ENCODE measurements around the gene PPEF1.
"Not testable (repeated sequence)": the region's sequence is repeated elsewhere in the genome, so short reads cannot be mapped to it uniquely, and the experiment has no call there.

The PPEF1 gene

GRCh38 chrX:18799911-18800310 lies 92.5 kb downstream of the PPEF1 start:
- DNase-seq: no peak

- no peak for DNase-seq
These were observed 102.2 kb downstream of the PPEF1 start for GRCh38 chrX:18809641-18810040.

DNA sequence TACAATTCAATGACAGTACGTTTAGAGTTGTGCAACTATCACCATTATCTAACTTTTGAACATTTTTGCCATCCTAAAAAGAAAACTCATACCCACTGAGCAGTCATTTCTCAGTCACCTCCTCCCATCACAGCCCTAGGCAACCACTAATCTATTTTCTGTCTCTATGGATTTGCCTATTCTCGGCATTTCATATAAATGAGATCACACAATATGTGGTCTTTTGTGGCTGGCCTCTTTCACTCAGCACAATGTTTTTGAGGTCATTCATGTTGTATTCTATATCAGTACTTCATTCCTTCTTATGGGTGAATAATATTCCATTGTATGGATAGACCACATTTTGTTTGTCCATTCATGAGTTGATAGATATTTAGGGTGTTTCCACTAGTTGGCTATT lies 103.0 kb downstream of the PPEF1 start:
- DNase-seq: no peak

DNA sequence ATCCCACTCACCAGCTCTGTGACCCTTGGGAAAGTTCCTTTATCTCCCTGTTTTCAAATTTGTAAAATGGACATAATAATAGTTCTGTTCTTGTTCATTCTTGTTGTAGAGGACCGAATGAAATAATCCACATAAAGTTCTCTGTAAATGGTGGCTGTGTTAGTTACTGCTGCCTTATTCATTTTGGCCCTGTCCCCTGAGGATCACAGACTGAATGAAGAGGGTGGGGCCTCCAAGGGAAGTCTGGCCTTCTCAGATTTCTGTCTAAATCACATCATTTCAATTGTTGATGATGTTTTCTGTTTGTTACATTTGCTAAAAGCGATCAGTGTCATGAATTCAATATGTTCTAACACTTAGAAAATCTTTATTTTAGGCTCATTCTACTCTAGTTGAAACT lies 117.9 kb downstream of the PPEF1 start:
- no peak for DNase-seq

GRCh38 chrX:18828832-18829404 lies 121.5 kb downstream of the PPEF1 start:
- DNase-seq: no peak

DNA sequence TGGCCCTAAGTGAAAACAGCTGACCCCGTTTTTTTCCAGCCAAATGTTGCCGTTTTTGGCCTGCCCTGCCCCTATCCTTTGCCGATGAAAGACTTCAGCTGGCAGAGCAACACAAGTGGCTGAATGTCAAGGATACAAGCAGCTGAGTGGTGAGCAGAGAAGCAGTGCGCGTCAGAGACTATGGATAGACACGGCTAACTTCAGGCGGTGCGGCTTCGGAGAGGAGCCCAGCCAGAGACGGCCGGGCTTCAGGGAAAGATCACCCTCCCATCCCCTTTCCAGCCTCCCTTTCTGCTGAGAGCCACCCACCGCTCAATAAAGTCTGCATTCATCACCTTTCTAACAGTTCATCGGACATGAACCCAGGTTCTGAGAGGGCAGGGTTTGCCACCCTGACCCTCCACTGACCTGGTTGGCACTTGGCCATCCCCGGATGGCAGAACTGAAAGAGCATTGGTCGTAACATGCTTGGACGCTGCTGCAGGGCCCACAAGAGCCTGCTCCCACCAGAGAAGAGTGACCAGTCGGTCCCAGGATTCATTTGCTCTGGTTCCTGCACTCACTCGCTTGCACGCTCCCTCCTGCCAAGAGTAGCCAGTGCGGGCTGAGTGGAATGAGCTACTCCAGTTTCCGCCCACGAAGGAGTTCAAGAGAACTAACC lies 125.8 kb downstream of the PPEF1 start:
- no peak for DNase-seq

DNA sequence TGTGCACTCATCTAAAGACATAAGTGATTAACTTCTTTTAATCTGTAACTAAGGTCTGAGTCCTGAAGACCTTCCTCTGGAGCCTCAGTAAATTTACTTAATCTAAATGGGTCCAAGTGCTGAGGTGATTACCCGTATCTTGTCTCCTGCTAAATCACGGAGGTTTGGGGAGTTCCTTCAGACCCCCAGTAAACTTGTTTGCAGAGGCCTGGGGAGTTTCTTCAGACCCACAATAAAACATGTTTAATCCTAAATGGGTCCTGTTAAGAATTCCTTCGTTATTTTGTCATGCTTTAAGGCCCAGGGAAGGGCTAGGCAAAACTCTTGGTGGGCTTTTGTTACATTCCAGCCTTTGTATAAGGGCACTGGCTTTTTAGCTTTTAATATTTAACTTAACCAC lies 140.5 kb downstream of the PPEF1 start:
- not testable (repeated sequence) for DNase-seq

- no peak for DNase-seq
These were observed 148.6 kb downstream of the PPEF1 start for GRCh38 chrX:18855919-18856644.

DNA sequence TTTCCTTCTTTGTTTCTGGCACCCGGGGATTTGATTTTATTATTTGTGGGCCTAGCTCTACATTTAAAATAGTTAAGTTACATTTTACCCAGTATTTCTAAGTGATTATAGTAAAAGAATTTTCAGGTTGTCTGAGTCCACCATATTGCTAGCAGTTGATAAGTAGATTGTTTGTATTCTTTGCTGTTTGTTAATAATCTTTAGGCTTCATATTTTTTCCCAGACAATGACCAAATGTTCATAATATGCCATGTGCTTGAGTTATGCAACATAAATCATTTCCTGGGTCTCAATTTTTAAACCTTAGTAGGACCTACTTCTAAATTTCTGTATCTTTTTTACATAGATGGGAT lies 149.2 kb downstream of the PPEF1 start:
- no peak for DNase-seq

- no peak for DNase-seq
These were observed 154.1 kb downstream of the PPEF1 start for GRCh38 chrX:18861511-18861910.

DNA sequence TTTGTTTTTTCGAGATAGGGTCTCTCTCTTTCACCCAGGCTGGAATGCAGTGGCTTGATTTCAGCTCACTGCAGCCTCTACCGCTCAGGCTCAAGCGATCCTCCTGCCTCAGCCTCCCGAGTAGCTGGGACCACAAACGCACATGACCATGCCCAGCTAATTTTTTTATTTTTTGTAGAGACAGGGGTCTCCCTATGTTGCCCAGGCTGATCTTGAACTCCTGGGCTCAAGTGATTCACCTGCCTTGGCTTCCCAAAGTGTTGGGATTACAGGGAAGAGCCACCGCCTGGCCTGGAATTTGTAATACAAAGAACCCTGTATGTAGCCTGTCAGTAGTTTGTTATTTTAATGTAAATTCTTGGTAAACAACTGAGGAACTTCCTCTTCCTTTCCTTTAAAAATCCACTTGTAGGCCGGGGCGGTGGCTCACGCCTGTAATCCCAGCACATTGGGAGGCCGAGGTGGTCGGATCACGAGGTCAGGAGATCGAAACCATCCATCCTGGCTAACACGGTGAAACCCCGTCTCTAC lies 157.0 kb downstream of the PPEF1 start:
- DNase-seq: no peak

DNA sequence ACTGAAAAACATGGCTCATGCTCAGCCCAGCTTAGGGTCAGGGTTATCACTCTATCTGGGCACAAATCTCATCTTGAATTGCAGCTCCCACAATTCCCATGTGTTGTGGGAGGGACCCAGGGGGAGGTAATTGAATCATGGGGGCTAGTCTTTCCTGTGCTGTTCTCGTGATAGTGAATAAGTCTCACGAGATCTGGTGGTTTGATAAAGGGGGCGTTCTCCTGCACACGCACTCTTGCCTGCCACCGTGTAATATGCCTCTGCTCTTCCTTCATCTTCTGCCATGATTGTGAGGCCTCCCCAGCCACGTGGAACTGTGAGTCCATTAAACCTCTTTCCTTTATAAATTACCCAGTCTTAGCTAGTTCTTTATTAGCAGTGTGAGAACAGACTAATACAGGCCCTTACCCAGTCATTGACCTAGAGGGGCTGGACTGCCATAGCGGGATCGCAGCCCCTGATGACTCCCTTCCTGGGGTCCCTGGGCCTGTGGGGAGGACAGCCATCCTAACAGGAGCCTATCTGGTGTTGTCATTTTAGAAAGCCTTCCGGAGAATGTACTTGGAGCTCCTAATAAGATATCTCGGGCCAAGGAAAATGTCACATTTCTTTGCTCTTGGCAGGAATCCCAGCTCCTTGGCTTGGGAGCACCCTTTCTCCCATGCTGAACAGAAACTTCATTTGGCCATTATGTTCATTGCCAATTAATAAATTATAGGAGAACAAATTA lies 163.9 kb downstream of the PPEF1 start:
- DNase-seq: no peak

- DNase-seq: no peak
These were observed 164.5 kb downstream of the PPEF1 start for GRCh38 chrX:18871970-18872369.

DNA sequence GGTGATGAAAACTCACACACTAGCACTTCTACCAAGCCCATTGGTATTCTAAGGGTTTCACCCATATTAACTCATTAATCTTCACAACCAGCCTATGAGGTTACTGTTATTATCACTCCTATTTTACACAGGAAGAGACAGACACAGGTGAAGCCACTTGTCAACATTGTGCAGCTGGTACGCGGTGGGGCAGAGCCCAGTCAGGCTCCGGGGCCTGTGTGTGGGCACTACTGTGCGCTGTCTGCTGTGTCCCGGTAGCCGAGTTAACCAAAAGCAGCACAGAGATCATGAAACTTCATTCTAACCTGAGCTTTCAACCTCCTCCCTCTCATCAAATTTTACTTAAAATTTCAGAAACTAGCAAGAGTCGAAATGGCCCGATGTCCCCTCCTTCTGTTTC lies 165.2 kb downstream of the PPEF1 start:
- no peak for DNase-seq

- DNase-seq: no peak
These were observed 165.8 kb downstream of the PPEF1 start for GRCh38 chrX:18873189-18873791.

- no peak for DNase-seq
These were observed 166.4 kb downstream of the PPEF1 start for GRCh38 chrX:18873836-18874235.

GRCh38 chrX:18874560-18875255 lies 167.3 kb downstream of the PPEF1 start:
- DNase-seq: no peak

DNA sequence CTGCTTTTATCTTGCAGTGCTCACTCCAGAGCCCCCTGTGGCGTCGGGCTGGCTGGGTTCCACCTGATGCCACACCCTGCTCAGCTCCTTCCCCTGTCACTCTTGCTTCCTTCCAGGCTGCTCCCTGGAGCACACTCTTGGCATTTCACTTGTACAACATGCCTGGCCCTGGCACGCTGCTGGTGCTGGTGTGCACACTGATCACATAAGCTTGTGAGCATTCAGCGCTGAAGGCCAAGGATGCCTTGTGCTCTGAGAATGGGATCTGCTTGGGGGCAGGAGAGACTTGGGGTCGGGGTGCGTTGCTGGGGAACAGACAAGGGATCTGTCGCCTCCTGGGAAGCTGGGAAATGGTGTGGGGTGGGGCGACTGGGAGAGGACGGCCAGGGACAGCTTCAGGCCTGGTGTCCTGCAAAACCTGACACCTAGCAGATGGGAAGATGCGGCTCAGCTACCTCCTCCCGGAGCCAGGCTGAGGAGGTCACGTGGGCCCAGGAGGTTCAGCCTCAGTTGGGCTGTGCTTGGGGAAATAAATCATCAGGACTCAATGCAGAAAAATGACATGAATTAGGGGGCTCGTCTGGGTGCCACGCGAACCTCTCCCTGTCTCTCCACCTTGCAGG lies 167.9 kb downstream of the PPEF1 start:
- DNase-seq: no peak

DNA sequence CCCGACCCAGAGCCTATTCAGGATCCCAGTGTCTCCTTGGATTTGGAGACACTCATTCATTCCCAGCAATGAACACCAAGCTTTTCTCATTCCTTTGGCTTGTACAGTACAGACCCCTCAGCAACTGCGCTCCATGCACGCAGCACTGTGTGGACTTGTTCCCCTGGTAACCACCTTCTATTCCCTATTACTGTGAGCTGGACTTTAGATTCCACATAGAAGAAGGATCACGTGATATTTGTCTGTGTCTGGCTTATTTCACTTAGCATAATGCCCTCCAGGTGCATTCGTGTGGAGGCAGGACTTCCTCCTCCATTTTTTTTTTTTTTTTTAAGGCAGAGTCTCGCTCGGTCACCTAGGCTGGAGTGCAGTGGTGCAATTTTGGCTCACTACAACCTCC lies 170.0 kb downstream of the PPEF1 start:
- peak; percentile 30 for DNase-seq
